Hepatocyte (in vitro differentiated cells): ENCODE results near the gene VPS50. TPM values are rescaled to one million over a fixed set of nuclear protein-coding genes. Genes with fewer than 3 reads are reported as not detected.
"Not testable (repeated sequence)": the region's sequence is repeated elsewhere in the genome, so short reads cannot be mapped to it uniquely, and the experiment has no call there.

Experiments
- DNase-seq: peaks from one replicate; pipeline ENCODE4 v3.0.0-alpha.2; 2016; ENCODE audit warnings: low spot score
- H2AFZ ChIP-seq: fragments of 200-600 bp; sonication (generic); 2 replicates; pipeline ENCODE4 v1.6.0; 2016; ENCODE audit warnings: antibody characterized with exemption, mild to moderate bottlenecking
- H3K27ac ChIP-seq: fragments of 200-600 bp; sonication (generic); 2 replicates; pipeline ENCODE4 v1.5.1; 2016; ENCODE audit warnings: mild to moderate bottlenecking
- H3K27me3 ChIP-seq: fragments of 200-600 bp; sonication (generic); 2 replicates; pipeline ENCODE4 v1.6.1; 2016
- H3K36me3 ChIP-seq: fragments of 200-600 bp; sonication (generic); replicated peaks from 2 replicates; pipeline ENCODE4 v1.5.1; 2016; ENCODE audit warnings: low read depth; ENCODE audit not compliant: insufficient read depth
- H3K4me1 ChIP-seq: fragments of 200-600 bp; sonication (generic); 2 replicates; pipeline ENCODE4 v1.5.1; 2016; ENCODE audit warnings: mild to moderate bottlenecking, moderate library complexity; ENCODE audit not compliant: insufficient read depth
- H3K4me2 ChIP-seq: fragments of 200-600 bp; sonication (generic); 2 replicates; pipeline ENCODE4 v1.6.0; 2016
- H3K4me3 ChIP-seq: fragments of 200-600 bp; sonication (generic); 2 replicates; pipeline ENCODE4 v1.5.1; 2016; ENCODE audit warnings: mild to moderate bottlenecking
- H3K79me2 ChIP-seq: fragments of 200-600 bp; sonication (generic); 2 replicates; pipeline ENCODE4 v1.6.0; 2017; ENCODE audit warnings: mild to moderate bottlenecking
- H3K9me2 ChIP-seq: fragments of 200-600 bp; sonication (generic); replicated peaks from 2 replicates; pipeline ENCODE4 v1.6.0; 2017; ENCODE audit warnings: mild to moderate bottlenecking; ENCODE audit not compliant: insufficient read depth
- H3K9me3 ChIP-seq: fragments of 200-600 bp; sonication (generic); 2 replicates; pipeline ENCODE4 v1.5.1; 2016; ENCODE audit warnings: low read depth, mild to moderate bottlenecking
- H4K20me1 ChIP-seq: fragments of 200-600 bp; sonication (generic); 2 replicates; pipeline ENCODE4 v1.6.0; 2016; ENCODE audit warnings: mild to moderate bottlenecking; ENCODE audit not compliant: insufficient read depth, poor library complexity, severe bottlenecking
- EZH2 ChIP-seq: fragments of 200-600 bp; sonication (generic); IDR thresholded peaks from 2 replicates; pipeline ENCODE4 v1.6.1; 2016; ENCODE audit warnings: antibody characterized with exemption, mild to moderate bottlenecking, borderline replicate concordance
- EZH2phosphoT487 ChIP-seq: fragments of 200-600 bp; sonication (generic); IDR thresholded peaks from one replicate; pipeline ENCODE4 v1.6.1; 2018; ENCODE audit warnings: antibody characterized with exemption, mild to moderate bottlenecking, low read depth, moderate library complexity; ENCODE audit not compliant: unreplicated experiment, severe bottlenecking
- WGBS: methylation state at CpG from one replicate; pipeline ENCODE4 v1.1.6; 2016; ENCODE audit warnings: low lambda C conversion rate; ENCODE audit errors: missing lambda C conversion rate; 5-methylcytosine and 5-hydroxymethylcytosine counted together
- polyA plus RNA-seq: library from polyadenylated mRNA; unstranded; fragments of >200 nt; fragmentation: Nextera tagmentation; extraction: Ambion mirVana; gene quantifications from 2 replicates; pipeline ENCODE4 v1.2.1, GENCODE V29; 2016
- total RNA-seq: library from RNA; depleted of rRNA; stranded (reverse); fragments of >200 nt; gene quantifications from 2 replicates; pipeline ENCODE4 v1.2.3, GENCODE V29; 2014
- TF ChIP-seq, protein P1 (sequence below): fragments of 200-600 bp; sonication (generic); IDR thresholded peaks from 2 replicates; pipeline ENCODE4 v1.5.1; 2016; ENCODE audit warnings: antibody characterized with exemption, mild to moderate bottlenecking; ENCODE audit not compliant: poor library complexity

VPS50 gene
- total and polyA plus RNA-seq, 2 experiments from 2014 or later = 10.5 to 32.5 TPM

GRCh38 chr7:93364806-93365205 lies 132.6 kb downstream of the VPS50 start:
- Histone ChIP-seq H3K36me3 (no peaks in the 10 kb centered on the region), H3K9me3 (no peaks in the 10 kb centered on the region), H2AFZ (no peak overlapping the region), H3K27ac (no peak overlapping the region), H3K9me2 (no peaks in the 10 kb centered on the region), H3K4me2 (no peak overlapping the region), H4K20me1 (no peaks in the 10 kb centered on the region), H3K4me3 (no peak overlapping the region), H3K4me1 (no peaks in the 10 kb centered on the region), H3K79me2 (no peaks in the 10 kb centered on the region), H3K27me3 (no peaks in the 10 kb centered on the region)
- TF ChIP-seq EZH2phosphoT487 (no peak), EZH2 (no peak)
- TF ChIP-seq, protein P1, sequence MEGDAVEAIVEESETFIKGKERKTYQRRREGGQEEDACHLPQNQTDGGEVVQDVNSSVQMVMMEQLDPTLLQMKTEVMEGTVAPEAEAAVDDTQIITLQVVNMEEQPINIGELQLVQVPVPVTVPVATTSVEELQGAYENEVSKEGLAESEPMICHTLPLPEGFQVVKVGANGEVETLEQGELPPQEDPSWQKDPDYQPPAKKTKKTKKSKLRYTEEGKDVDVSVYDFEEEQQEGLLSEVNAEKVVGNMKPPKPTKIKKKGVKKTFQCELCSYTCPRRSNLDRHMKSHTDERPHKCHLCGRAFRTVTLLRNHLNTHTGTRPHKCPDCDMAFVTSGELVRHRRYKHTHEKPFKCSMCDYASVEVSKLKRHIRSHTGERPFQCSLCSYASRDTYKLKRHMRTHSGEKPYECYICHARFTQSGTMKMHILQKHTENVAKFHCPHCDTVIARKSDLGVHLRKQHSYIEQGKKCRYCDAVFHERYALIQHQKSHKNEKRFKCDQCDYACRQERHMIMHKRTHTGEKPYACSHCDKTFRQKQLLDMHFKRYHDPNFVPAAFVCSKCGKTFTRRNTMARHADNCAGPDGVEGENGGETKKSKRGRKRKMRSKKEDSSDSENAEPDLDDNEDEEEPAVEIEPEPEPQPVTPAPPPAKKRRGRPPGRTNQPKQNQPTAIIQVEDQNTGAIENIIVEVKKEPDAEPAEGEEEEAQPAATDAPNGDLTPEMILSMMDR = no peak
- no peak for DNase-seq
- 46% methylated on average over 1 of the region's 1 CpG for WGBS

DNA sequence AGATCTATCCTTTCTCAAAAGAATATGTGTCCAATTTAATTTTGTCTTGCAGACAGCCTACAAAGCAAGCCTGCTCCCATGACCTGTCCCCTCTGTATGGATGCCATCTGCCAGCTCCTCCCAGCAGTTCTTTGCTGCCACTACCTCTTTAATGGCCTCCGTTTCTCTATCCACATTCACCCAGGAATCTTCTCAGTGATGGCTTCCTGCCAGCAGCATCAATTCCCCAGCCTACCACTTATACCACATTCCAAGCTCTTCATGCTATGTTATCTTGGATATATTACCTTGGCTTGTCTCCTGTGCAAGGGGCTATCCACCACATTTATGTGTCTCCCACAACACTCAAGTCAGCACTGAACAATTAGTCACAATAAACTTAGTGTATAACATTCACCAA lies 133.2 kb downstream of the VPS50 start:
- 72% methylated on average over 1 of the region's 1 CpG for WGBS
- no peak overlapping the region for H3K4me3 ChIP-seq
- H3K9me2 ChIP-seq = no peaks in the 10 kb centered on the region

DNA sequence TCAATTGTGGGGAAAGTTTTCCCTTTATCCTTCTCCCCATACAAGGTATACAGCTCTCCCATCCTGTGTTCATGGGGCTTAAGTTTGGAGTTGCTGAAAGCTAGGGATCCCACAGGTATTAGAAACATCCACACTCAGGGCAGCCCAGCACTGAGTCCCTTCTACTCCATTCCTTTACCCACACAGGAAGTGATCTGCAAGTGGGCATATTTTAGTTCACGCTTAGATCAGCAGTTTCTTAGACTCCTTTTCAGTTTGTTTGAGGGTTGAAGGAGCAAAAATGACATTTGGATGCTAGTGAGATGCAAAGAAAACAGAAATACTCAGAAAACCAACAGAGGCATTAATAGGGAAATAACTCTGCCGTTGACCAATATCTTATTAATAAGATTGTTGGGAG lies 134.7 kb downstream of the VPS50 start:
- TF ChIP-seq EZH2 (no peak), EZH2phosphoT487 (no peak)
- TF ChIP-seq, protein P1 = no peak
- no peak overlapping the region for H2AFZ ChIP-seq
- no peaks in the 10 kb centered on the region for H3K9me2 ChIP-seq
- no peak overlapping the region for H3K4me3 ChIP-seq
- no peaks in the 10 kb centered on the region for H3K79me2 ChIP-seq
- H3K4me1 ChIP-seq = no peaks in the 10 kb centered on the region
- H4K20me1 ChIP-seq = no peaks in the 10 kb centered on the region
- H3K4me2 ChIP-seq = no peak overlapping the region
- 97% methylated on average over 2 of the region's 2 CpGs for WGBS
- no peaks in the 10 kb centered on the region for H3K9me3 ChIP-seq
- no peak overlapping the region for H3K27ac ChIP-seq
- no peaks in the 10 kb centered on the region for H3K36me3 ChIP-seq
- DNase-seq = no peak
- H3K27me3 ChIP-seq = no peaks in the 10 kb centered on the region

More for the DNA sequence above, 133.2 kb downstream of the VPS50 start:
- DNase-seq = no peak
- TF ChIP-seq, protein P1 = no peak
- TF ChIP-seq EZH2 (no peak), EZH2phosphoT487 (no peak)
- H3K36me3 ChIP-seq = no peaks in the 10 kb centered on the region
- H3K4me1 ChIP-seq = no peaks in the 10 kb centered on the region
- H2AFZ ChIP-seq = no peak overlapping the region
- no peaks in the 10 kb centered on the region for H3K79me2 ChIP-seq
- H3K9me3 ChIP-seq = no peaks in the 10 kb centered on the region
- H3K27me3 ChIP-seq = no peaks in the 10 kb centered on the region
- no peaks in the 10 kb centered on the region for H4K20me1 ChIP-seq
- H3K4me2 ChIP-seq = no peak overlapping the region
- no peak overlapping the region for H3K27ac ChIP-seq

- H2AFZ ChIP-seq = no peak overlapping the region
- no peaks in the 10 kb centered on the region for H3K27me3 ChIP-seq
- 61% methylated on average over 2 of the region's 2 CpGs for WGBS
Observed at GRCh38 chr7:93367254-93367653, 135.1 kb downstream of the VPS50 start.

GRCh38 chr7:93370937-93371336 lies 138.8 kb downstream of the VPS50 start:
- WGBS = 75% methylated on average over 3 of the region's 3 CpGs
- not testable (repeated sequence) for H3K27ac ChIP-seq, H3K4me3 ChIP-seq, H3K79me2 ChIP-seq, H4K20me1 ChIP-seq, H3K4me1 ChIP-seq, H3K9me3 ChIP-seq, H3K4me2 ChIP-seq, H3K27me3 ChIP-seq, DNase-seq, H3K36me3 ChIP-seq, H2AFZ ChIP-seq, H3K9me2 ChIP-seq

More at GRCh38 chr7:93367254-93367653, 135.1 kb downstream of the VPS50 start:
- no peak overlapping the region for H3K27ac ChIP-seq
- no peak for TF ChIP-seq EZH2
- no peak for TF ChIP-seq EZH2phosphoT487
- TF ChIP-seq, protein P1 = no peak
- no peaks in the 10 kb centered on the region for H4K20me1 ChIP-seq
- H3K9me3 ChIP-seq = no peaks in the 10 kb centered on the region
- no peak overlapping the region for H3K4me2 ChIP-seq
- no peak for DNase-seq
- H3K79me2 ChIP-seq = no peaks in the 10 kb centered on the region
- no peaks in the 10 kb centered on the region for H3K9me2 ChIP-seq
- H3K36me3 ChIP-seq = no peaks in the 10 kb centered on the region
- no peaks in the 10 kb centered on the region for H3K4me1 ChIP-seq
- no peak overlapping the region for H3K4me3 ChIP-seq
